Measurements from ENCODE around the gene URB2.

The URB2 gene

DNA sequence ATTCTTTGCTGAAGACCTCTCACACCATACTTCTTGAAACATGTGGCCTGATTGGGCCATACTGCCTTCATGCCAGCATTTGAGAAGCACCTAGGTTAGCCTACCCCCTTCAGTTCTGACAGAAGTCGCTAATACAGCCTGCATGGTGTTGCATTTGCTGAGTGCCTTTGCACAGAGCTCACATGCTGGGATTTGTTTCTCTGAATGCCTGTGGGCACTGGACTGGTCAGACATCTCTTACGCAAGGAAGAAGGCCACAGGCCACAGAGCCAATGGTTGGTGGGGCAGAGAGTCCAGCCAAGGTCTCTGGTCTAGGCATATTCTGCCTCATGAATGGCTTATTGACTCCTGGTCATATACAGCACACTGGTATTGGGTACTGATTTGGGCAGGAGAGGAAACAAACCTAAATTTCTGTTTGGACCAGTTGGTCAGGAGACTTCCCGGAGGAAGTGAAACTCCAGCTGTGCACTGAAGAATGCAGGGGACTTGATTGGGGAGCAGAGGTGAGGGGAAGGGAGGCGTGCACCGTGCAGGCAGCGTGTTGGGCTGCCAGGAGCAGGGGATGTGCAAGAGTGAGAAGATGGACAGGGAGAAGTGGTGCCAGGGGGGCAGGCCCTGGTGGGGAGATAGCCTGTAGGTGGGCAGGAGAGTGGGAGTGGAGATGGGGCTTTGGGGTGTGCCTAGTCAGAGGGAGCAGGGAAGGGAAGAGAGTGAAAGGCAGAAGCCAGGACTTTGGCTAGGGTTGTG, 18.1 kb downstream of the URB2 start:
- peaks cover 64% of the 10 kb centered on the region for H3K36me3 ChIP-seq (ENCODE audit: insufficient read depth, low read length)
- H3K27me3 ChIP-seq (ENCODE audit: insufficient read depth, low read length, poor library complexity, severe bottlenecking): no peaks in the 10 kb centered on the region
- H3K79me2 ChIP-seq (ENCODE audit: insufficient read depth, low read length): peaks cover 20% of the 10 kb centered on the region; the same call in 1 of the 2 replicates
- H4K20me1 ChIP-seq (ENCODE audit: insufficient read depth, low read length, poor library complexity, severe bottlenecking): no peaks in the 10 kb centered on the region
- no peaks in the 10 kb centered on the region for H3K4me1 ChIP-seq (ENCODE audit: insufficient read depth, low read length, poor library complexity, severe bottlenecking)
- no peak overlapping the region for H3K4me3 ChIP-seq (ENCODE audit: low read length, poor library complexity, severe bottlenecking)
- no peaks in the 10 kb centered on the region for H3K9me2 ChIP-seq (replicated peaks; ENCODE audit: low read depth, low read length)
- no peaks in the 10 kb centered on the region for H3K9me3 ChIP-seq (ENCODE audit: insufficient read depth, low read depth, low read length)
- H3K9ac ChIP-seq (ENCODE audit: low read depth, low read length, poor library complexity, severe bottlenecking): no peak overlapping the region
- H3F3A ChIP-seq (ENCODE audit: low read depth): no peaks in the 10 kb centered on the region
- TF ChIP-seq, protein P1, sequence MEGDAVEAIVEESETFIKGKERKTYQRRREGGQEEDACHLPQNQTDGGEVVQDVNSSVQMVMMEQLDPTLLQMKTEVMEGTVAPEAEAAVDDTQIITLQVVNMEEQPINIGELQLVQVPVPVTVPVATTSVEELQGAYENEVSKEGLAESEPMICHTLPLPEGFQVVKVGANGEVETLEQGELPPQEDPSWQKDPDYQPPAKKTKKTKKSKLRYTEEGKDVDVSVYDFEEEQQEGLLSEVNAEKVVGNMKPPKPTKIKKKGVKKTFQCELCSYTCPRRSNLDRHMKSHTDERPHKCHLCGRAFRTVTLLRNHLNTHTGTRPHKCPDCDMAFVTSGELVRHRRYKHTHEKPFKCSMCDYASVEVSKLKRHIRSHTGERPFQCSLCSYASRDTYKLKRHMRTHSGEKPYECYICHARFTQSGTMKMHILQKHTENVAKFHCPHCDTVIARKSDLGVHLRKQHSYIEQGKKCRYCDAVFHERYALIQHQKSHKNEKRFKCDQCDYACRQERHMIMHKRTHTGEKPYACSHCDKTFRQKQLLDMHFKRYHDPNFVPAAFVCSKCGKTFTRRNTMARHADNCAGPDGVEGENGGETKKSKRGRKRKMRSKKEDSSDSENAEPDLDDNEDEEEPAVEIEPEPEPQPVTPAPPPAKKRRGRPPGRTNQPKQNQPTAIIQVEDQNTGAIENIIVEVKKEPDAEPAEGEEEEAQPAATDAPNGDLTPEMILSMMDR (conservative IDR thresholded peaks at IDR 0.05; ENCODE audit: low read length): no peak
- TF ChIP-seq EZH2phosphoT487 (IDR thresholded peaks at IDR 0.05; ENCODE audit: borderline replicate concordance): no peak
- no peak overlapping the region for H2AFZ ChIP-seq (ENCODE audit: low read length)
- no peak overlapping the region for H3K4me2 ChIP-seq (ENCODE audit: low read depth, low read length, poor library complexity, severe bottlenecking)

DNA sequence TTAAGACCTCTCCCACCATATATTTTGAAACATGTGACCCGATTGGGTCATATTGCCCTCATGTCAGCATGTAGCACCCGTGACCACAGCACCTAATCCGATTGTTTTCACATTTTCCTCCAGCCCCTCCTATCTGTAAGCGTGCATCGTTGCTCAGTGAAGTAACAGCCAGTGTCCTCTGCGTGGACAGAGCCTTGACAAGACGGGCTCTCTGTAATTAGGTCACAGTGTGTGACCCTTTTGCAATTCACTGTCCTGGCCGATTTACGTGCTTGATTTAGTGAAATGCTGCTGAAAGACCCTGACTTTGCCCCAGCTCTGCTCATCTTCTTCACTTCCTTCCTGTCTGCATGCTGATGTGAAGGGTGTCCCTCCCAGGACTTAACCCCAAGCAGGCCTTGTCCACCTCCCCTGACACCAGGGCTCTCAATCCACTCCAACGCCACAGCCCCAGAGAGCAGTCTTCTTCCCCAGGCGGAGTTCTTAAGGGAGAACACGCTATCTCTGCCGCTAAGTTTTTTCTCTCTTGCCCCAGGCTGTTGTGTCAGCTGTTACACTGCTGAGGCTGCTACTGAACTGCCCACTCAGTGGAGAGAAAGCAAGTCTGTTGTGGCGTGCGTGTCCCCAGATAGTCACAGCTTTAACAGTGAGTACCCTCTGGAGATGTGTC, 19.4 kb downstream of the URB2 start:
- no peak overlapping the region for H3K4me3 ChIP-seq (ENCODE audit: low read length, poor library complexity, severe bottlenecking)
- H3K27me3 ChIP-seq (ENCODE audit: insufficient read depth, low read length, poor library complexity, severe bottlenecking): no peaks in the 10 kb centered on the region
- H2AFZ ChIP-seq (ENCODE audit: low read length): no peak overlapping the region
- peaks cover 71% of the 10 kb centered on the region for H3K36me3 ChIP-seq (ENCODE audit: insufficient read depth, low read length)
- H3K9me2 ChIP-seq (replicated peaks; ENCODE audit: low read depth, low read length): no peaks in the 10 kb centered on the region
- TF ChIP-seq EZH2phosphoT487 (IDR thresholded peaks at IDR 0.05; ENCODE audit: borderline replicate concordance): no peak
- TF ChIP-seq, protein P1 (conservative IDR thresholded peaks at IDR 0.05; ENCODE audit: low read length): no peak
- H3F3A ChIP-seq (ENCODE audit: low read depth): no peaks in the 10 kb centered on the region
- H3K9ac ChIP-seq (ENCODE audit: low read depth, low read length, poor library complexity, severe bottlenecking): no peak overlapping the region
- H3K4me2 ChIP-seq (ENCODE audit: low read depth, low read length, poor library complexity, severe bottlenecking): no peak overlapping the region
- H3K9me3 ChIP-seq (ENCODE audit: insufficient read depth, low read depth, low read length): no peaks in the 10 kb centered on the region
- H4K20me1 ChIP-seq (ENCODE audit: insufficient read depth, low read length, poor library complexity, severe bottlenecking): no peaks in the 10 kb centered on the region
- H3K79me2 ChIP-seq (ENCODE audit: insufficient read depth, low read length): peaks cover 13% of the 10 kb centered on the region; the same call in 1 of the 2 replicates
- no peaks in the 10 kb centered on the region for H3K4me1 ChIP-seq (ENCODE audit: insufficient read depth, low read length, poor library complexity, severe bottlenecking)

DNA sequence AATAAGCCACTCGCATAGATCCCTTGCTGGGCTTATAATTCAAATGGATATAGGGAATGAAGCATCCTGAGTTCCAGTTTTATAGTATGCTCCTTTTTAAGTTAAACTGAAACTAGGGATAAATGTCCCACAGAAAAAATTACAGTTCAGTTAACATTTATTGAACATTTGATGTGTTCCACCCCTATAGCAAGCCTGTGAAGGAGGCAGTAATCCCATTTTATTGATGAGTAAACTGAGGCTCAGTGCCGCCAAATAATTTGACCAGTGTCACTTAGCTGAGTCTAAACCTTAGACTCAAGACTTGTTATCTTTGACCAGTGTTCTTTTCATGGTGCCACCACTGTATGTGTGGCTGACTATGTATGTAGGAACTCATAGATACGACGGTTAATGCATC, 22.4 kb downstream of the URB2 start:
- Histone ChIP-seq H3K9me2 (replicated peaks; ENCODE audit: low read depth, low read length) (no peaks in the 10 kb centered on the region), H3K27me3 (ENCODE audit: insufficient read depth, low read length, poor library complexity, severe bottlenecking) (no peaks in the 10 kb centered on the region), H4K20me1 (ENCODE audit: insufficient read depth, low read length, poor library complexity, severe bottlenecking) (no peaks in the 10 kb centered on the region), H3K9me3 (ENCODE audit: insufficient read depth, low read depth, low read length) (no peaks in the 10 kb centered on the region), H3F3A (ENCODE audit: low read depth) (no peaks in the 10 kb centered on the region), H3K4me3 (ENCODE audit: low read length, poor library complexity, severe bottlenecking) (no peak overlapping the region), H2AFZ (ENCODE audit: low read length) (no peak overlapping the region), H3K79me2 (ENCODE audit: insufficient read depth, low read length) (no peaks in the 10 kb centered on the region), H3K9ac (ENCODE audit: low read depth, low read length, poor library complexity, severe bottlenecking) (no peak overlapping the region), H3K36me3 (ENCODE audit: insufficient read depth, low read length) (peaks cover 91% of the 10 kb centered on the region), H3K4me2 (ENCODE audit: low read depth, low read length, poor library complexity, severe bottlenecking) (no peak overlapping the region), H3K4me1 (ENCODE audit: insufficient read depth, low read length, poor library complexity, severe bottlenecking) (no peaks in the 10 kb centered on the region)
- TF ChIP-seq EZH2phosphoT487 (IDR thresholded peaks at IDR 0.05; ENCODE audit: borderline replicate concordance): no peak
- TF ChIP-seq, protein P1 (conservative IDR thresholded peaks at IDR 0.05; ENCODE audit: low read length): no peak

All from Loucy (cell line).